H9 (cell line): ENCODE measurements around the gene FBXO21. TPM values are rescaled to one million over a fixed set of nuclear protein-coding genes. Genes with fewer than 3 reads are reported as not detected.

Source experiments
- DNase-seq: peaks from one replicate; pipeline ENCODE4 v3.0.0-alpha.2; 2017
- H2AFZ ChIP-seq: one replicate; pipeline ENCODE4 v1.6.1; 2013; ENCODE audit warnings: mild to moderate bottlenecking, low read length, control low read depth, moderate library complexity
- H2AK5ac ChIP-seq: 2 replicates; pipeline ENCODE4 v1.6.1; 2013; ENCODE audit warnings: low read length, control low read depth, mixed read lengths; ENCODE audit not compliant: insufficient read length
- H2BK120ac ChIP-seq: one replicate; pipeline ENCODE4 v1.6.1; 2013; ENCODE audit warnings: low read depth, mild to moderate bottlenecking, low read length, control low read depth, inconsistent platforms; ENCODE audit not compliant: poor library complexity, severe bottlenecking
- H2BK12ac ChIP-seq: 2 replicates; pipeline ENCODE4 v1.6.1; 2013; ENCODE audit warnings: low read length, control low read depth, mixed read lengths, low read depth; ENCODE audit not compliant: insufficient read length
- H2BK15ac ChIP-seq: 2 replicates; pipeline ENCODE4 v1.6.1; 2013; ENCODE audit warnings: low read depth, low read length, control low read depth
- H2BK20ac ChIP-seq: one replicate; pipeline ENCODE4 v1.6.1; 2013; ENCODE audit warnings: low read depth, mild to moderate bottlenecking, low read length, control low read depth, inconsistent platforms; ENCODE audit not compliant: poor library complexity, severe bottlenecking
- H2BK5ac ChIP-seq: 2 replicates; pipeline ENCODE4 v1.6.1; 2013; ENCODE audit warnings: low read length, control low read depth, mixed read lengths; ENCODE audit not compliant: insufficient read length
- H3K14ac ChIP-seq: 2 replicates; pipeline ENCODE4 v1.6.1; 2013; ENCODE audit warnings: low read length, control low read depth; ENCODE audit not compliant: insufficient read depth
- H3K18ac ChIP-seq: 2 replicates; pipeline ENCODE4 v1.6.1; 2013; ENCODE audit warnings: low read depth, mild to moderate bottlenecking, mixed read lengths, low read length, control low read depth; ENCODE audit not compliant: insufficient read length
- H3K23ac ChIP-seq: 2 replicates; pipeline ENCODE4 v1.6.1; 2013; ENCODE audit warnings: low read length, control low read depth, mixed read lengths, low read depth; ENCODE audit not compliant: insufficient read length
- H3K23me2 ChIP-seq: 2 replicates; pipeline ENCODE4 v1.6.1; 2013; ENCODE audit warnings: low read depth, mild to moderate bottlenecking, mixed read lengths, low read length, control low read depth; ENCODE audit not compliant: insufficient read length, poor library complexity, severe bottlenecking
- H3K27ac ChIP-seq: 2 replicates; pipeline ENCODE4 v1.5.1; 2013; ENCODE audit warnings: low read length, control low read depth, mixed read lengths, low read depth; ENCODE audit not compliant: insufficient read length
- H3K27me3 ChIP-seq: 2 replicates; pipeline ENCODE4 v1.6.1; 2013; ENCODE audit warnings: low read length, control low read depth, inconsistent platforms; ENCODE audit not compliant: insufficient read depth
- H3K4ac ChIP-seq: 2 replicates; pipeline ENCODE4 v1.6.1; 2013; ENCODE audit warnings: low read depth, mild to moderate bottlenecking, control low read depth, inconsistent platforms, low read length, moderate library complexity
- H3K4me1 ChIP-seq: 2 replicates; pipeline ENCODE4 v1.6.1; 2013; ENCODE audit warnings: low read length, control low read depth, inconsistent platforms; ENCODE audit not compliant: insufficient read depth
- H3K4me2 ChIP-seq: 2 replicates; pipeline ENCODE4 v1.6.1; 2013; ENCODE audit warnings: low read length, control low read depth, mixed read lengths; ENCODE audit not compliant: insufficient read length, insufficient read depth
- H3K56ac ChIP-seq: 2 replicates; pipeline ENCODE4 v1.6.1; 2013; ENCODE audit warnings: low read depth, mild to moderate bottlenecking, mixed read lengths, low read length, control low read depth; ENCODE audit not compliant: insufficient read length
- H3K79me1 ChIP-seq: 2 replicates; pipeline ENCODE4 v1.6.1; 2013; ENCODE audit warnings: low read depth, mild to moderate bottlenecking, moderate library complexity, low read length, control low read depth, inconsistent platforms; ENCODE audit not compliant: insufficient read depth, poor library complexity, severe bottlenecking
- H3K79me2 ChIP-seq: 2 replicates; pipeline ENCODE4 v1.6.1; 2013; ENCODE audit warnings: low read length, control low read depth, inconsistent platforms; ENCODE audit not compliant: insufficient read depth
- H3K9ac ChIP-seq: 2 replicates; pipeline ENCODE4 v1.6.1; 2013; ENCODE audit warnings: low read length, control low read depth, mixed read lengths; ENCODE audit not compliant: insufficient read length; ENCODE audit errors: extremely low read depth
- H3K9me3 ChIP-seq: one replicate; pipeline ENCODE4 v1.6.1; 2013; ENCODE audit warnings: low read depth, low read length, inconsistent platforms; ENCODE audit not compliant: control insufficient read depth
- H3T11ph ChIP-seq: one replicate; pipeline ENCODE4 v1.6.1; 2013; ENCODE audit warnings: mild to moderate bottlenecking, low read length, control low read depth, inconsistent platforms
- H4K20me1 ChIP-seq: one replicate; pipeline ENCODE4 v1.6.1; 2013; ENCODE audit not compliant: control insufficient read depth, insufficient read length, insufficient read depth
- H4K5ac ChIP-seq: 2 replicates; pipeline ENCODE4 v1.6.1; 2013; ENCODE audit warnings: low read depth, mild to moderate bottlenecking, mixed read lengths, low read length, control low read depth; ENCODE audit not compliant: insufficient read length
- H4K8ac ChIP-seq: replicated peaks from 2 replicates; pipeline ENCODE4 v1.6.1; 2013; ENCODE audit warnings: low read length, control low read depth, mixed read lengths, low read depth; ENCODE audit not compliant: insufficient read length
- H4K91ac ChIP-seq: 2 replicates; pipeline ENCODE4 v1.6.1; 2013; ENCODE audit warnings: low read depth, mild to moderate bottlenecking, moderate library complexity, mixed read lengths, low read length, control low read depth; ENCODE audit not compliant: insufficient read length
- H3K27ac Mint-ChIP-seq, 3 experiments: 2 replicates in 2 of 3; 3 replicates in 1 of 3; pipeline ENCODE4 v1.8.0; 2020 to 2021; ENCODE audit warnings: mixed read lengths in 3 of 3, mild to moderate bottlenecking in 1 of 3, moderate library complexity in 1 of 3
- H3K27me3 Mint-ChIP-seq: 2 replicates; pipeline ENCODE4 v1.8.0; 2021; ENCODE audit warnings: low read depth, mild to moderate bottlenecking, moderate library complexity, mixed read lengths
- H3K36me3 Mint-ChIP-seq, 3 experiments: 2 replicates in 2 of 3; 3 replicates in 1 of 3; pipeline ENCODE4 v1.8.0; 2020 to 2021; ENCODE audit warnings: low read depth in 3 of 3, mixed read lengths in 3 of 3; ENCODE audit not compliant: insufficient read depth in 1 of 3
- H3K4me1 Mint-ChIP-seq, 2 experiments: 2 replicates each; pipeline ENCODE4 v1.8.0; 2020; ENCODE audit warnings: mixed read lengths in 2 of 2
- H3K4me3 Mint-ChIP-seq, 2 experiments: 2 replicates in 1 of 2; 3 replicates in 1 of 2; pipeline ENCODE4 v1.8.0; 2020 to 2021; ENCODE audit warnings: mild to moderate bottlenecking in 2 of 2, mixed read lengths in 2 of 2, moderate library complexity in 1 of 2
- H3K9me3 Mint-ChIP-seq, 2 experiments: 2 replicates in 1 of 2; 3 replicates in 1 of 2; pipeline ENCODE4 v1.8.0; 2020; ENCODE audit warnings: mild to moderate bottlenecking in 2 of 2, mixed read lengths in 2 of 2, moderate library complexity in 1 of 2
- CTCF ChIP-seq: fragments of 200-600 bp; sonication (generic); conservative IDR thresholded peaks from 3 replicates; pipeline ENCODE4 v1.8.0; 2021; ENCODE audit warnings: antibody characterized with exemption, mild to moderate bottlenecking
- WGBS: extraction: QIAGEN DNeasy Blood & Tissue Kit; methylation state at CpG from one replicate; pipeline ENCODE4 v1.1.7; 2013; ENCODE audit warnings: missing lambda C conversion rate, low lambda C conversion rate, mixed read lengths; ENCODE audit not compliant: insufficient read length; ENCODE audit errors: extremely low coverage; 5-methylcytosine and 5-hydroxymethylcytosine counted together
- total RNA-seq: library from RNA; stranded (reverse); gene quantifications from 2 replicates; pipeline ENCODE4 v1.2.1, GENCODE V29; 2021

FBXO21 gene
- total RNA-seq, 1 experiment from 2014 or later = 58.6 TPM

GRCh38 chr12:117155278-117156060 is 34.8 kb downstream of the FBXO21 start:
- H3K27ac Mint-ChIP-seq = peak overlapping the region in 2 of 3 experiments; percentile 44 to 64; a peak in 2 of 7 replicates
- Histone ChIP-seq H3K4me2 (no peak overlapping the region), H3K79me1 (no peaks in the 10 kb centered on the region), H3K79me2 (no peaks in the 10 kb centered on the region), H3T11ph (no peak overlapping the region), H2BK5ac (no peak overlapping the region), H3K9me3 (no peaks in the 10 kb centered on the region), H3K18ac (no peak overlapping the region), H4K91ac (no peak overlapping the region), H3K4me1 (no peaks in the 10 kb centered on the region; the same call in 1 of the 2 replicates), H3K4ac (no peak overlapping the region), H4K8ac (no peak overlapping the region), H3K14ac (no peak overlapping the region), H2BK20ac (no peak overlapping the region), H2BK12ac (no peak overlapping the region), H3K56ac (no peak overlapping the region), H2BK120ac (no peak overlapping the region), H2BK15ac (no peak overlapping the region), H3K23me2 (no peaks in the 10 kb centered on the region), H3K23ac (no peak overlapping the region), H3K27me3 (no peaks in the 10 kb centered on the region), H4K5ac (no peak overlapping the region), H4K20me1 (no peaks in the 10 kb centered on the region), H2AK5ac (no peak overlapping the region), H3K27ac (no peak overlapping the region), H2AFZ (no peak overlapping the region), H3K9ac (no peak overlapping the region)
- TF ChIP-seq CTCF = peak; percentile 98
- H3K27me3 Mint-ChIP-seq = no peaks in the 10 kb centered on the region
- H3K4me3 Mint-ChIP-seq = no peak overlapping the region
- no CpG with 5 or more reads among the region's 47 CpGs for WGBS
- peaks cover 22% of the 10 kb centered on the region in 2 experiments for H3K4me1 Mint-ChIP-seq
- no peaks in the 10 kb centered on the region; a peak in 1 of 5 replicates for H3K9me3 Mint-ChIP-seq
- peak; percentile 100 for DNase-seq
- peaks cover 41 to 83% (median 77%) of the 10 kb centered on the region in 3 experiments for H3K36me3 Mint-ChIP-seq
